Esophagus squamous epithelium (tissue), 5 donors: Measurements from ENCODE around the gene ACLY. TPM values are rescaled to one million over a fixed set of nuclear protein-coding genes. Genes with fewer than 3 reads are reported as not detected.

Experiments
- DNase-seq: peaks from one replicate; lab custom pipeline; 2025; lab: John Stamatoyannopoulos, UW
- H3K27ac ChIP-seq, 4 donors: fragments of 200-600 bp; sonication (generic); one replicate each; pipeline ENCODE4 v1.5.1; 2016 to 2019; ENCODE audit warnings: mild to moderate bottlenecking in 1 of 4
- H3K27me3 ChIP-seq, 4 donors: fragments of 200-600 bp; sonication (generic); 1 replicate in 3 of 4; 2 replicates in 1 of 4; pipeline versions ENCODE4 v1.5.1 to v1.6.0; 2017 to 2021; ENCODE audit warnings: antibody characterized with exemption in 1 of 4
- H3K36me3 ChIP-seq, 3 donors: fragments of 200-600 bp; sonication (generic); one replicate each; pipeline ENCODE4 v1.5.1; 2016 to 2019
- H3K4me1 ChIP-seq, 3 donors: fragments of 200-600 bp; sonication (generic); one replicate each; pipeline ENCODE4 v1.5.1; 2017 to 2019
- H3K4me3 ChIP-seq, 4 donors: fragments of 200-600 bp; sonication (generic); 1 replicate in 3 of 4; 2 replicates in 1 of 4; pipeline ENCODE4 v1.5.1; 2016 to 2019; ENCODE audit warnings: mild to moderate bottlenecking in 2 of 4, moderate library complexity in 1 of 4
- H3K9me3 ChIP-seq, 3 donors: fragments of 200-600 bp; sonication (generic); one replicate each; pipeline ENCODE4 v1.5.1; 2016 to 2019
- CTCF ChIP-seq, 6 experiments: fragments of 450-650 bp in 4 of 6; fragments of 200-600 bp in 2 of 6; sonication (generic) in 2 of 6; IDR thresholded peaks; one replicate each; pipeline ENCODE4 v1.5.1; 2016 to 2019; ENCODE audit warnings: antibody characterized with exemption in 6 of 6, mild to moderate bottlenecking in 4 of 6, moderate library complexity in 4 of 6
- POLR2A ChIP-seq, 4 donors: fragments of 450-650 bp; IDR thresholded peaks; one replicate each; pipeline ENCODE4 v1.6.1; 2017; ENCODE audit warnings: antibody characterized with exemption in 4 of 4, mild to moderate bottlenecking in 4 of 4, moderate library complexity in 3 of 4
- WGBS, 2 donors: methylation state at CpG; one replicate each; pipeline ENCODE4 v1.1.5; 2018; 5-methylcytosine and 5-hydroxymethylcytosine counted together
- intact Hi-C: fragments of 100-400 bp; cut with DNase I; formaldehyde crosslinking; loops from one replicate; pipeline ENCODE4 v1.15.0; 2022
- total RNA-seq, 4 donors: library from RNA; depleted of rRNA; stranded (reverse); fragments of >200 nt; gene quantifications; one replicate each; pipeline ENCODE4 v1.1.0, GENCODE V29; 2016
- donor health status: DM: yes; HTN: yes; CAD: no.

The ACLY gene
- total RNA-seq, 4 donors from 2014 or later, result 51.5 to 121 (median 62.7) TPM

DNA sequence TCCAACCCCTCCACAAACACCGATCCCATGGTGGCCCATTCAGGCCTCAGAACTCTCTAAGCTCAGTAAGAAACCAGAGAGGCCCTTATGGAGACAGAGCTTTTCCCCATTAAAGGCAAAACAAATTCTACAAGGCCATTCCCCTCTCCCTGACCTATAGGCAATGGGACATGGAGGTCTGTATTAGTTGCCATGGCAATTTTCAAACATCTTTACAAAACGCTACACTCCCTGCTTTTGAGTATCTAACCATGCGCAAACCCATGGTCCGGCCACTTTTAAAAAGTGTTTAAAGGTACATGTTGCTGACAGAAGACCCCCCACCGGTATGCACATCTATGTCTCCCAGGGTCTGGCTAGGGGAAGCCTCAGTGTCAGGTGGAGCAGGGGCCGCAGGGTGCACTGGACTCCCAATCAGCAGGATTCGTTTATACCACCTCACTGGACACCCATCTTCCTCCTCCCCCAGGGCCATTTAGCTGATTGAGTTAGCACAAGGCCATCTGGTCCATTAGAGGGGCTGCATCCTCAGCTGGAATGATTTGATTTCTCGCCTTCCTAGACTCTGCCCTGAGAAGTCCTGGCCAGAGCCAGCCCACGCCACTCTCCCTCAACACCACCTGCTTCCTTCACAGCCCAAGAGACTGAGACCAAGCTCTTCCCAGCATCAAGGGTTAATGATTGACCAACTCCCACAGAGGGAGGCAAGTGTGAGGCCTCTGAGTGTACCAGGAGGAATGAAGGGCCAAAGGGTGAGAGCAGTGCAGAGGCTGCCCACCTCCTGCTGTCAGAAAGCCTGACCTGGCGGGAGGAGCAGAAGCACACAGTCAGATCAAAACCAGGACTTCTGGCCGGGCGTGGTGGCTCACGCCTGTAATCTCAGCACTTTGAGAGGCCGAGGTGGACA, 10.9 kb downstream of the ACLY start:
- Histone ChIP-seq H3K27me3 (no peaks in the 10 kb centered on the region), H3K27ac (no peak overlapping the region), H3K4me3 (no peak overlapping the region), H3K4me1 (no peaks in the 10 kb centered on the region), H3K36me3 (peaks cover 31 to 100% (median 66%) of the 10 kb centered on the region in 3 donors), H3K9me3 (no peaks in the 10 kb centered on the region)
- no peak for TF ChIP-seq POLR2A (IDR thresholded peaks at IDR 0.05)
- no peak for TF ChIP-seq CTCF (IDR thresholded peaks at IDR 0.05)
- WGBS, 2 donors, result 89 to 90% methylated on average over 7 to 13 of the region's 14 CpGs
- no peak for DNase-seq
- intact Hi-C loops, result no loop called here

GRCh38 chr17:41907185-41907556, 11.6 kb downstream of the ACLY start:
- WGBS, 2 donors, result 63 to 68% methylated on average over 2 to 3 of the region's 8 CpGs
- H3K27ac ChIP-seq, result no peak overlapping the region
- H3K4me3 ChIP-seq, result no peak overlapping the region
- no peak for DNase-seq
- no peaks in the 10 kb centered on the region for H3K9me3 ChIP-seq
- no peaks in the 10 kb centered on the region for H3K4me1 ChIP-seq
- peaks cover 31 to 100% (median 59%) of the 10 kb centered on the region in 3 donors for H3K36me3 ChIP-seq
- no peaks in the 10 kb centered on the region for H3K27me3 ChIP-seq
- TF ChIP-seq POLR2A (IDR thresholded peaks at IDR 0.05), result no peak
- intact Hi-C loops, result no loop called here

DNA sequence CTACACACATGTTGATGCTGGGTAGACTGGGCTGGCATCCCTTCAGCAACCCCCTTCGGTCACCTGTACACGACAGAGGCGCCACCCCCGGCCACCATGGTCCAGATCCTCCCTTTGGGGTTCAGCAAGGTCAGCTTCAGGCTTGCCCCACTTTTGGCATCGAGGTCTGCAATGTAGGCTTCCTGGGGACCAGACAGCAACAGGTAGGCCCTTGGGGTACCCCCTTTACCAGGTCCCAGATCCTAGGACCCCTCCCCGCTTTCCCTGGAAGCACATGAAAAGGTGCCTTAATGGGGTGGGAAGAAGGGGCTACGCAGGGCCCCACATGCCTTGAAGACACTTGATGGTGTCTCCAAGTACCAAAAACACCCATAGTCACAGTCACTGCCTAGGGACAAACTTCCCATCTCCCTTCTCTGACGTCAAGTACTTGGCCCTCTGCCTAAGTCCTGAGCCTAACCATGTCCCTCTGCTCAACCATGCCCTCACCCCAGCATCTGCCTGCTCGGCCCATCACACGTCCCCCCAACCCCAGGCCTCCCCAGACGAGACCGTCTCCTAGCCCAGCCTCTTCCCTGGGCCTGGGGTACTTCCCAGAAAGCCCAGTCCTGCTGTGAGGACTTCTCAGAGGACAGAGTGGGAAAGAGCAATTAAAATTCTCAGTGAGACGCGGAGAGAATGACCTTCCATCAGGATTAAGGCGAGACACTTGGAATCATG, 12.1 kb downstream of the ACLY start:
- 86 to 88% methylated on average over 3 to 7 of the region's 15 CpGs for WGBS, 2 donors
- no peaks in the 10 kb centered on the region for H3K9me3 ChIP-seq
- TF ChIP-seq POLR2A (IDR thresholded peaks at IDR 0.05) (no peak), CTCF (IDR thresholded peaks at IDR 0.05) (no peak)
- H3K4me3 ChIP-seq, result no peak overlapping the region
- no peaks in the 10 kb centered on the region for H3K27me3 ChIP-seq
- no peak for DNase-seq
- peaks cover 30 to 100% (median 57%) of the 10 kb centered on the region in 3 donors for H3K36me3 ChIP-seq
- H3K27ac ChIP-seq, result no peak overlapping the region
- intact Hi-C loops, result no loop called here
- H3K4me1 ChIP-seq, result no peaks in the 10 kb centered on the region

GRCh38 chr17:41905172-41905571, 13.6 kb downstream of the ACLY start:
- no peaks in the 10 kb centered on the region for H3K4me1 ChIP-seq
- no peak for TF ChIP-seq CTCF (IDR thresholded peaks at IDR 0.05)
- no peak for TF ChIP-seq POLR2A (IDR thresholded peaks at IDR 0.05)
- peaks cover 17 to 100% (median 55%) of the 10 kb centered on the region in 3 donors for H3K36me3 ChIP-seq
- no peaks in the 10 kb centered on the region for H3K9me3 ChIP-seq
- intact Hi-C loops, result no loop called here
- no peak overlapping the region for H3K27ac ChIP-seq
- H3K4me3 ChIP-seq, result no peak overlapping the region
- WGBS, 2 donors, result 97 to 100% methylated on average over 2 to 3 of the region's 4 CpGs
- no peaks in the 10 kb centered on the region for H3K27me3 ChIP-seq
- no peak for DNase-seq

DNA sequence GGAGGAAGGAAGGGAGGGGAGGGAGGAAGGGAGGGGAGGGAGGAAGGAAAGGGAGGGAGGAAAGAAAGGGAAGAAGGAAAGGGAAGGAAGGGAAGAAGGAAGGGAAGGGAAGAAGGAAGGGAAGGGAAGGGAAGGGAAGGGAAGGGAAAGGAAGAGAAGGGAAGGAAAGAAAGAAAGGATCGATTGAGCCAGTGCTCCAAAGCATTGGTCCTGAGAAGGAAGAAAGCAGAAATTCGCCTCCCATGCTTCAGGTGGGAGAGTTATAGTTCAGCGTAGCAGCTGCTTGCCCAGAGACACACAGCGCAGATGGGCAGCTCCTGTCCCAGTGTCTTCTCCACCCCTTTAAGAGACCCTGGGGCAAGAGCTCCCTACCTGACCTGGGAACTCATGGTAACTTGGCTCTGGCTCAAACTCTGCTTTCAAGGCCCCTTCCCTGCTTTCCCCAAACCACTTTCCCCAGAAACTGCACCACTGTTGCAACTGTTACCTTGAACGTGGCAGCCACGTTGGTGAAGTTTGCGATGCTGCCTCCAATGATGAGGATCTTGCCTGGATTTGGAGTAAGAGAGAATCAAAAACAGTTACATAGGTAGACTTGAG, 14.4 kb downstream of the ACLY start:
- Histone ChIP-seq H3K27me3 (no peaks in the 10 kb centered on the region), H3K9me3 (no peaks in the 10 kb centered on the region), H3K36me3 (peaks cover 8 to 100% (median 47%) of the 10 kb centered on the region in 3 donors), H3K27ac (no peak overlapping the region), H3K4me1 (no peaks in the 10 kb centered on the region), H3K4me3 (no peak overlapping the region)
- intact Hi-C loops, result no loop called here
- no peak for DNase-seq
- WGBS, 2 donors, result 87 to 89% methylated on average over 5 to 7 of the region's 7 CpGs
- TF ChIP-seq CTCF (IDR thresholded peaks at IDR 0.05) (no peak), POLR2A (IDR thresholded peaks at IDR 0.05) (no peak)
